Measurements from ENCODE around the gene CD24. TPM values are rescaled to one million over a fixed set of nuclear protein-coding genes. Genes with fewer than 3 reads are reported as not detected.
A peak's percentile ranks its signal among the peaks of the same experiment; 100 is the strongest.
"Not testable (repeated sequence)": the region's sequence is repeated elsewhere in the genome, so short reads cannot be mapped to it uniquely, and the experiment has no call there.

Gene CD24
- total RNA-seq, 1 donor from 2014 or later: 86.9 TPM

GRCh38 chr6:106972500-106972899 lies 2.0 kb downstream of the CD24 start:
- Histone ChIP-seq H3K9me3 (no peaks in the 10 kb centered on the region), H3K27me3 (no peaks in the 10 kb centered on the region), H3K36me3 (no peaks in the 10 kb centered on the region), H3K4me1 (peaks cover 25% of the 10 kb centered on the region), H3K4me3 (peak overlapping the region in 1 of 2 donors; percentile 59), H3K27ac (no peak overlapping the region)
- TF ChIP-seq, protein P1, sequence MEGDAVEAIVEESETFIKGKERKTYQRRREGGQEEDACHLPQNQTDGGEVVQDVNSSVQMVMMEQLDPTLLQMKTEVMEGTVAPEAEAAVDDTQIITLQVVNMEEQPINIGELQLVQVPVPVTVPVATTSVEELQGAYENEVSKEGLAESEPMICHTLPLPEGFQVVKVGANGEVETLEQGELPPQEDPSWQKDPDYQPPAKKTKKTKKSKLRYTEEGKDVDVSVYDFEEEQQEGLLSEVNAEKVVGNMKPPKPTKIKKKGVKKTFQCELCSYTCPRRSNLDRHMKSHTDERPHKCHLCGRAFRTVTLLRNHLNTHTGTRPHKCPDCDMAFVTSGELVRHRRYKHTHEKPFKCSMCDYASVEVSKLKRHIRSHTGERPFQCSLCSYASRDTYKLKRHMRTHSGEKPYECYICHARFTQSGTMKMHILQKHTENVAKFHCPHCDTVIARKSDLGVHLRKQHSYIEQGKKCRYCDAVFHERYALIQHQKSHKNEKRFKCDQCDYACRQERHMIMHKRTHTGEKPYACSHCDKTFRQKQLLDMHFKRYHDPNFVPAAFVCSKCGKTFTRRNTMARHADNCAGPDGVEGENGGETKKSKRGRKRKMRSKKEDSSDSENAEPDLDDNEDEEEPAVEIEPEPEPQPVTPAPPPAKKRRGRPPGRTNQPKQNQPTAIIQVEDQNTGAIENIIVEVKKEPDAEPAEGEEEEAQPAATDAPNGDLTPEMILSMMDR (IDR thresholded peaks at IDR 0.05): no peak
- TF ChIP-seq POLR2A (IDR thresholded peaks at IDR 0.05) (no peak), POLR2AphosphoS5 (IDR thresholded peaks at IDR 0.05; ENCODE audit: insufficient read depth in 1 of 2, low read depth in 1 of 2) (no peak)
- no peak for DNase-seq (ENCODE audit: extremely low spot score in 2 of 2)
- intact Hi-C loops (cut with DNase I): no loop called here

DNA sequence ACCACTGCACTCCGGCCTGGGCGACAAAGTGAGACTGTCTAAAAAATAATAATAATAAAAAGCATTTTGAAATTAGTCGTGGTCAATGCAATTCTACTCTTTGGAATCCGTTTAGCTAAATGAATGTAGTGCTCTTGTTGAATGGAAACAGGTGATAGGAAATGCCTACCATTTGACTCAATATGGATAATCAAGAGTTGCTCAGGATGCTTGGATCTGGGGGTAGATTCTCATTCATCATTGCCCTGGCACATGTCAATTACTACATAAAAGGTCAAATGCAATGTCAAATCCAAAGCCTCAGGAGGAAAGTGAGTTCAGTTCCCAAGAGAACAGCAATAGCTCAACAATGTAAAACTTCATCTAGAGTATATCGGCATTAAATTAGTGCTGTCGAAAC lies 3.8 kb downstream of the CD24 start:
- H3K4me3 ChIP-seq; DNase-seq (ENCODE audit: extremely low spot score in 2 of 2); intact Hi-C loops (cut with DNase I); H3K9me3 ChIP-seq; H3K36me3 ChIP-seq; H3K27me3 ChIP-seq; H3K27ac ChIP-seq: not testable (repeated sequence)
- peaks cover 22% of the 10 kb centered on the region for H3K4me1 ChIP-seq

- intact Hi-C loops (cut with DNase I): no loop called here
- Histone ChIP-seq H3K27ac (no peak overlapping the region), H3K4me1 (peaks cover 1% of the 10 kb centered on the region), H3K27me3 (no peaks in the 10 kb centered on the region), H3K4me3 (no peak overlapping the region), H3K9me3 (no peaks in the 10 kb centered on the region), H3K36me3 (no peaks in the 10 kb centered on the region)
- no peak for DNase-seq (ENCODE audit: extremely low spot score in 2 of 2)
- TF ChIP-seq POLR2A (IDR thresholded peaks at IDR 0.05): no peak
- TF ChIP-seq, protein P1 (IDR thresholded peaks at IDR 0.05): no peak
- TF ChIP-seq POLR2AphosphoS5 (IDR thresholded peaks at IDR 0.05; ENCODE audit: insufficient read depth in 1 of 2, low read depth in 1 of 2): no peak
These were observed 6.5 kb downstream of the CD24 start for GRCh38 chr6:106967936-106968555.

DNA sequence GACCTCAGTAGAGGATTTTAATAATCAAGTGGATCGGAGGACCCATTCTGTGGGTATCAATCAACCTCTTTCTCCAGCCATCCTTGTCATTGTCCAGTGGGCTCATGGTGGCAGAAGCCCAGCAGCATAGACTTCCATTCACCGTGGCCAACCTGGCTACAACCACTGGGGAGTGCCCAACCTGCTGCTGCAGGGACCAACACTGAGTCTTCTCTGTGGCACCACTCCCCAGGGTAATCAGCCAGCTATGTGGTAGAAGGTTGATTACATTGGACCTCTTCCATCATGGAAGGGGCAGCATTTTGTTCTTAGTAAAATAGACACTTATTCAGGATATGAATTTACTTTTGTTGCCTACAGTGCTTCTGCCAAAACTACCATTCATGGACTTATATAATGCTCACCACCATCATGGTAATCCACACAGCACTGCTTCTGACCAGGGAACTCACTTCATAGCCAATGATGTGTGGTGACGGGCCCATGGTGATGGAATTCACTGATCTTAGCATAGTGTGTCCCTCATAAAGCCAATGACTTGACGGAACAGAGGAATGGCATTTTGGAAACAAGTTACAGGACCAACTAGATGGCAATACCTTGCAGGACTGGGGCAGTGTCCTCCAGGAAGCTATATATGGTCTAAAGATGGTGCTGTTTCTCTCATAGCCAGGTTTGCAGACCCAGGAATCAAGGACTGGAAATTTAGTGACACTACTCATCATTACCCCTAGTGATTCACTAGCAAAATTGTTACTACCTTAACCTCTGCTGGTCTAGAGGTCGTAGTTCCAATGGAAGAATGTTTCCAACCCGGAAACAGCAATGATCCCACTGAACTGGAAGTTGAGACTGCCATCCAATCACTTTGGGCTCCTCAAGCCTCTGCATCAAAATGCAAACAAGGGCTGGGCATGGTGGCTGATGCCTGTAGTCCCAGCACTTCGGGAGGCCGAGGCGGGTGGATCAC lies 7.6 kb downstream of the CD24 start:
- no peaks in the 10 kb centered on the region for H3K36me3 ChIP-seq
- no peaks in the 10 kb centered on the region for H3K27me3 ChIP-seq
- no peaks in the 10 kb centered on the region for H3K4me1 ChIP-seq
- intact Hi-C loops (cut with DNase I): no loop called here
- H3K27ac ChIP-seq: no peak overlapping the region
- H3K4me3 ChIP-seq: no peak overlapping the region
- no peak for DNase-seq (ENCODE audit: extremely low spot score in 2 of 2)
- no peaks in the 10 kb centered on the region for H3K9me3 ChIP-seq
- TF ChIP-seq POLR2A (IDR thresholded peaks at IDR 0.05): no peak
- TF ChIP-seq POLR2AphosphoS5 (IDR thresholded peaks at IDR 0.05; ENCODE audit: insufficient read depth in 1 of 2, low read depth in 1 of 2): no peak
- TF ChIP-seq, protein P1 (IDR thresholded peaks at IDR 0.05): no peak

DNA sequence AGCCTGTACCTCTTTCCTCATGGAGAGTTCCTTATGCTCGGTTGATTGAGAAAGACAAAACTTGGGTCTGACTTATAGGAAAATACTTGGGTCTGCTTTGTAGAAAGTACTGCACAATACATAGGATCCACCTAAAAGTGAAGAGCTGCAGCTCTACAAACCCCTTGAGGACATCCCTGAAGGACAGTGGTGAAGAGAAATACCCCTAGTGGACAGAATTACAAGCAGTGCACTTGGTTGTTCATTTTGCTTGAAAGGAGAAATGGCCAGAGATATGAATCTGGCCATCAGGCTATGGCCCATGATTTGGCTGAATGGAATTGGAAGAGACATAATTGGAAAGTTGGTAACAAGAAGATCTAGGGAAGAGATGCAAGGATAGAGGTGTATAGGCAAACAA lies 8.3 kb downstream of the CD24 start:
- H3K4me3 ChIP-seq: no peak overlapping the region
- no peaks in the 10 kb centered on the region for H3K36me3 ChIP-seq
- TF ChIP-seq, protein P1 (IDR thresholded peaks at IDR 0.05): no peak
- no peak for TF ChIP-seq POLR2A (IDR thresholded peaks at IDR 0.05)
- TF ChIP-seq POLR2AphosphoS5 (IDR thresholded peaks at IDR 0.05; ENCODE audit: insufficient read depth in 1 of 2, low read depth in 1 of 2): no peak
- no peaks in the 10 kb centered on the region for H3K27me3 ChIP-seq
- DNase-seq (ENCODE audit: extremely low spot score in 2 of 2): no peak
- H3K4me1 ChIP-seq: no peaks in the 10 kb centered on the region
- intact Hi-C loops (cut with DNase I): no loop called here
- no peak overlapping the region for H3K27ac ChIP-seq
- H3K9me3 ChIP-seq: no peaks in the 10 kb centered on the region

Measured in vagina (tissue), 2 donors.